Measurements from ENCODE around the gene TPD52L2. TPM values are rescaled to one million over a fixed set of nuclear protein-coding genes. Genes with fewer than 3 reads are reported as not detected.

TPD52L2 gene
- 130 and 152 TPM in 2 replicates for total RNA-seq (2014; rRNA removed; shearing (Covaris generic))

- peak; percentile 100 for DNase-seq (ENCODE audit: low read depth)
Observed at GRCh38 chr20:63864978-63865640, at the start of gene TPD52L2. Gene TPD52L2, plus strand, starts transcription at chr20:63865270. Its CDS starts 96 bp downstream, at chr20:63865366.

- no peak for DNase-seq (ENCODE audit: low read depth)
Observed at GRCh38 chr20:63815615-63816253, 49.3 kb upstream of the TPD52L2 start.

GRCh38 chr20:63819224-63819921, 45.7 kb upstream of the TPD52L2 start:
- no peak for DNase-seq (ENCODE audit: low read depth)

GRCh38 chr20:63821811-63822210, 43.3 kb upstream of the TPD52L2 start:
- DNase-seq (ENCODE audit: low read depth), result no peak

GRCh38 chr20:63822276-63822696, 42.8 kb upstream of the TPD52L2 start:
- DNase-seq (ENCODE audit: low read depth), result no peak

GRCh38 chr20:63823691-63824311, 41.3 kb upstream of the TPD52L2 start:
- no peak for DNase-seq (ENCODE audit: low read depth)

- DNase-seq (ENCODE audit: low read depth), result no peak
Observed at GRCh38 chr20:63825331-63826118, 39.5 kb upstream of the TPD52L2 start.

- peak; percentile 53 for DNase-seq (ENCODE audit: low read depth)
Observed at GRCh38 chr20:63826753-63827152, 38.3 kb upstream of the TPD52L2 start.

GRCh38 chr20:63828124-63828523, 36.9 kb upstream of the TPD52L2 start:
- no peak for DNase-seq (ENCODE audit: low read depth)

- DNase-seq (ENCODE audit: low read depth), result no peak
Observed at GRCh38 chr20:63828545-63828944, 36.5 kb upstream of the TPD52L2 start.

- no peak for DNase-seq (ENCODE audit: low read depth)
Observed at GRCh38 chr20:63828951-63829350, 36.1 kb upstream of the TPD52L2 start.

- DNase-seq (ENCODE audit: low read depth), result no peak
Observed at GRCh38 chr20:63829603-63829944, 35.5 kb upstream of the TPD52L2 start.

GRCh38 chr20:63829945-63830835, 34.9 kb upstream of the TPD52L2 start:
- DNase-seq (ENCODE audit: low read depth), result peak; percentile 47

- peak; percentile 48 for DNase-seq (ENCODE audit: low read depth)
Observed at GRCh38 chr20:63830841-63831588, 34.1 kb upstream of the TPD52L2 start, which contains the start of gene ZBTB46. Gene ZBTB46, minus strand, starts transcription at chr20:63831264. Its CDS starts 40,507 bp downstream, at chr20:63790757.

- no peak for DNase-seq (ENCODE audit: low read depth)
Observed at GRCh38 chr20:63831646-63831992, 33.5 kb upstream of the TPD52L2 start.

- no peak for DNase-seq (ENCODE audit: low read depth)
Observed at GRCh38 chr20:63831993-63832686, 32.9 kb upstream of the TPD52L2 start.

- DNase-seq (ENCODE audit: low read depth), result peak; percentile 63
Observed at GRCh38 chr20:63833776-63834490, 31.1 kb upstream of the TPD52L2 start.

GRCh38 chr20:63834491-63834880, 30.6 kb upstream of the TPD52L2 start:
- no peak for DNase-seq (ENCODE audit: low read depth)
